Effector memory CD4-positive, alpha-beta T cell (primary cell): ENCODE results near the gene ADAMTS9.

Experiments
- DNase-seq, 3 donors: peaks; one replicate each; pipeline ENCODE4 v3.0.0-alpha.2; 2020
- H3K27ac ChIP-seq: 2 replicates; pipeline ENCODE4 v1.7.0; 2013; ENCODE audit warnings: mild to moderate bottlenecking, low read length, moderate library complexity; ENCODE audit not compliant: insufficient read depth, poor library complexity, severe bottlenecking
- H3K27me3 ChIP-seq: replicated peaks from 2 replicates; pipeline ENCODE4 v1.7.0; 2013; ENCODE audit warnings: mild to moderate bottlenecking, low read length; ENCODE audit not compliant: insufficient read depth, control insufficient read depth, poor library complexity, severe bottlenecking
- H3K36me3 ChIP-seq: 2 replicates; pipeline ENCODE4 v1.7.0; 2013; ENCODE audit warnings: mild to moderate bottlenecking, low read length, moderate library complexity; ENCODE audit not compliant: control insufficient read depth, insufficient read depth
- H3K4me1 ChIP-seq: 2 replicates; pipeline ENCODE4 v1.7.0; 2013; ENCODE audit warnings: low read length, mild to moderate bottlenecking; ENCODE audit not compliant: control insufficient read depth, insufficient read depth, poor library complexity, severe bottlenecking
- H3K4me3 ChIP-seq: 2 replicates; pipeline ENCODE4 v1.7.0; 2013; ENCODE audit warnings: low read length, low read depth, mild to moderate bottlenecking; ENCODE audit not compliant: insufficient read depth, poor library complexity, severe bottlenecking
- H3K9me3 ChIP-seq: 2 replicates; pipeline ENCODE4 v1.7.0; 2013; ENCODE audit warnings: mild to moderate bottlenecking, low read length, moderate library complexity; ENCODE audit not compliant: control insufficient read depth

Gene ADAMTS9

GRCh38 chr3:64716110-64716710 is 28.4 kb upstream of the ADAMTS9 start:
- no peaks in the 10 kb centered on the region for H3K9me3 ChIP-seq
- no peak for DNase-seq
- no peak overlapping the region for H3K4me3 ChIP-seq
- H3K27ac ChIP-seq = no peak overlapping the region
- H3K4me1 ChIP-seq = no peaks in the 10 kb centered on the region
- H3K36me3 ChIP-seq = no peaks in the 10 kb centered on the region
- no peaks in the 10 kb centered on the region for H3K27me3 ChIP-seq

GRCh38 chr3:64715211-64715982 is 27.6 kb upstream of the ADAMTS9 start:
- no peak for DNase-seq
- H3K4me3 ChIP-seq = no peak overlapping the region
- no peaks in the 10 kb centered on the region for H3K9me3 ChIP-seq

GRCh38 chr3:64708456-64708855 is 20.7 kb upstream of the ADAMTS9 start:
- Histone ChIP-seq H3K9me3 (no peaks in the 10 kb centered on the region), H3K27ac (no peak overlapping the region), H3K4me3 (no peak overlapping the region), H3K27me3 (no peaks in the 10 kb centered on the region), H3K36me3 (no peaks in the 10 kb centered on the region), H3K4me1 (no peaks in the 10 kb centered on the region)
- no peak for DNase-seq

More at GRCh38 chr3:64715211-64715982, 27.6 kb upstream of the ADAMTS9 start:
- H3K27ac ChIP-seq = no peak overlapping the region
- no peaks in the 10 kb centered on the region for H3K36me3 ChIP-seq
- H3K4me1 ChIP-seq = no peaks in the 10 kb centered on the region
- H3K27me3 ChIP-seq = no peaks in the 10 kb centered on the region

- no peaks in the 10 kb centered on the region for H3K27me3 ChIP-seq
- DNase-seq = no peak
- no peaks in the 10 kb centered on the region for H3K4me1 ChIP-seq
- H3K36me3 ChIP-seq = no peaks in the 10 kb centered on the region
- no peak overlapping the region for H3K27ac ChIP-seq
- H3K9me3 ChIP-seq = no peaks in the 10 kb centered on the region
- H3K4me3 ChIP-seq = no peak overlapping the region
Measured at GRCh38 chr3:64705946-64706345, 18.1 kb upstream of the ADAMTS9 start.

- Histone ChIP-seq H3K27ac (no peak overlapping the region), H3K36me3 (no peaks in the 10 kb centered on the region), H3K4me3 (no peak overlapping the region), H3K9me3 (no peaks in the 10 kb centered on the region), H3K27me3 (no peaks in the 10 kb centered on the region), H3K4me1 (no peaks in the 10 kb centered on the region)
- no peak for DNase-seq
Measured at GRCh38 chr3:64696896-64697295, 9.1 kb upstream of the ADAMTS9 start.

- no peak overlapping the region for H3K4me3 ChIP-seq
- no peak for DNase-seq
Measured at GRCh38 chr3:64694114-64694513, 6.3 kb upstream of the ADAMTS9 start.

GRCh38 chr3:64693031-64693430 is 5.2 kb upstream of the ADAMTS9 start:
- no peaks in the 10 kb centered on the region for H3K9me3 ChIP-seq
- no peaks in the 10 kb centered on the region for H3K4me1 ChIP-seq
- DNase-seq = no peak
- H3K27me3 ChIP-seq = no peaks in the 10 kb centered on the region
- H3K36me3 ChIP-seq = no peaks in the 10 kb centered on the region
- no peak overlapping the region for H3K4me3 ChIP-seq
- no peak overlapping the region for H3K27ac ChIP-seq

More at GRCh38 chr3:64694114-64694513, 6.3 kb upstream of the ADAMTS9 start:
- H3K4me1 ChIP-seq = no peaks in the 10 kb centered on the region
- H3K27me3 ChIP-seq = no peaks in the 10 kb centered on the region
- no peaks in the 10 kb centered on the region for H3K36me3 ChIP-seq
- H3K27ac ChIP-seq = no peak overlapping the region
- H3K9me3 ChIP-seq = no peaks in the 10 kb centered on the region

GRCh38 chr3:64691051-64691450 is 3.3 kb upstream of the ADAMTS9 start:
- no peaks in the 10 kb centered on the region for H3K36me3 ChIP-seq
- no peak overlapping the region for H3K27ac ChIP-seq
- no peak overlapping the region for H3K4me3 ChIP-seq
- no peak for DNase-seq
- H3K4me1 ChIP-seq = no peaks in the 10 kb centered on the region
- no peaks in the 10 kb centered on the region for H3K27me3 ChIP-seq
- no peaks in the 10 kb centered on the region for H3K9me3 ChIP-seq

- DNase-seq = no peak
- Histone ChIP-seq H3K27ac (no peak overlapping the region), H3K4me1 (no peaks in the 10 kb centered on the region), H3K36me3 (no peaks in the 10 kb centered on the region), H3K9me3 (no peaks in the 10 kb centered on the region), H3K4me3 (no peak overlapping the region), H3K27me3 (no peaks in the 10 kb centered on the region)
Measured at GRCh38 chr3:64687086-64687780, 567 bp downstream of the ADAMTS9 start.

- DNase-seq = no peak
- H3K4me1 ChIP-seq = no peaks in the 10 kb centered on the region
- H3K27me3 ChIP-seq = no peaks in the 10 kb centered on the region
- no peak overlapping the region for H3K4me3 ChIP-seq
- H3K27ac ChIP-seq = no peak overlapping the region
- no peaks in the 10 kb centered on the region for H3K9me3 ChIP-seq
- no peaks in the 10 kb centered on the region for H3K36me3 ChIP-seq
Measured at GRCh38 chr3:64686446-64686908, 1.3 kb downstream of the ADAMTS9 start.
